ENCODE results near the gene CTPS1.

GRCh38 chr1:40977716-40978115 lies 1.8 kb upstream of the CTPS1 start:
- TF ChIP-seq CTCF (IDR thresholded peaks at IDR 0.05): no peak
- no peak for TF ChIP-seq POLR2A (IDR thresholded peaks at IDR 0.05; ENCODE audit: low read depth)
- TF ChIP-seq EP300 (IDR thresholded peaks at IDR 0.05): no peak
- no peak for TF ChIP-seq POLR2AphosphoS5 (IDR thresholded peaks at IDR 0.05)
